ENCODE measurements around the gene SLIT1. TPM values are rescaled to one million over a fixed set of nuclear protein-coding genes. Genes with fewer than 3 reads are reported as not detected.

Gene SLIT1
- total RNA-seq, 1 experiment from 2014 or later: not detected

- no peaks in the 10 kb centered on the region for H3K27me3 ChIP-seq
- no peak overlapping the region for H3K4me3 ChIP-seq
- peak; percentile 30 for DNase-seq
- H3K9me3 ChIP-seq: peaks cover 12% of the 10 kb centered on the region; the same call in 1 of the 2 replicates
- H3K36me3 ChIP-seq: no peaks in the 10 kb centered on the region
Observed at GRCh38 chr10:97028126-97028831, 157.5 kb downstream of the SLIT1 start.

DNA sequence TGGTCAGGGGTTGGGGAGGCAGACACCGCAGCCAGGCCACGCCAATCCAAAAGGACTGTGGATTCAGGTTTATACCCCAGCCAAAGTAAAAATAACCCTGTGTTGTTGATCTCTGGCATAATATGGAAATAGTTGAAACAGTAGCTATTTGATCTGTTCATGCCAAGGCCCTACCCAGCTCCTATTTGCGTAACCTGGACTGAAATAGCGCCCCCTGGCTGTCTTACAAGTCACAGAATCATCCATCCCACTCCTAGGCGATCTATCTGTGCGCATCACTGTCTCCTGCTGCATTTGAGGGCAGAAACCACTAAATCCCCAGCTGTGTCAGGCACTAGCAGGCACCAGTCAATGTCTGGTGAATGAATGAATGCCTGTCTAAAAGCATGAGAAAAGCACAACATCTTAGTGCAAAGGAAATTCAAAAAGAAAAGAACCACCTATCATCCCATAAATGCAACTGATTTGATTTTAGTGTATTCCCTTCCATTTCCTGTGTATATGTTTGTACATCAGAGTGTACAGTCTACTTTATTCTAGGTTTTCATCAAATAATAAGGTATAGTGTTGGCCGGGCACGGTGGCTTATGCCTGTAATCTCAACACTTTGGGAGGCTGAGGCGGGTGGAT, 160.0 kb downstream of the SLIT1 start:
- Histone ChIP-seq H3K9me3 (peaks cover 12% of the 10 kb centered on the region; the same call in 1 of the 2 replicates), H3K27me3 (no peaks in the 10 kb centered on the region), H3K4me3 (no peak overlapping the region), H3K36me3 (no peaks in the 10 kb centered on the region)
- DNase-seq: peak; percentile 59

GRCh38 chr10:97024168-97025073, 161.3 kb downstream of the SLIT1 start:
- peaks cover 12% of the 10 kb centered on the region; the same call in 1 of the 2 replicates for H3K9me3 ChIP-seq
- H3K27me3 ChIP-seq: no peaks in the 10 kb centered on the region
- H3K4me3 ChIP-seq: no peak overlapping the region; the same call in 1 of the 2 replicates
- DNase-seq: peak; percentile 68
- no peaks in the 10 kb centered on the region for H3K36me3 ChIP-seq

DNA sequence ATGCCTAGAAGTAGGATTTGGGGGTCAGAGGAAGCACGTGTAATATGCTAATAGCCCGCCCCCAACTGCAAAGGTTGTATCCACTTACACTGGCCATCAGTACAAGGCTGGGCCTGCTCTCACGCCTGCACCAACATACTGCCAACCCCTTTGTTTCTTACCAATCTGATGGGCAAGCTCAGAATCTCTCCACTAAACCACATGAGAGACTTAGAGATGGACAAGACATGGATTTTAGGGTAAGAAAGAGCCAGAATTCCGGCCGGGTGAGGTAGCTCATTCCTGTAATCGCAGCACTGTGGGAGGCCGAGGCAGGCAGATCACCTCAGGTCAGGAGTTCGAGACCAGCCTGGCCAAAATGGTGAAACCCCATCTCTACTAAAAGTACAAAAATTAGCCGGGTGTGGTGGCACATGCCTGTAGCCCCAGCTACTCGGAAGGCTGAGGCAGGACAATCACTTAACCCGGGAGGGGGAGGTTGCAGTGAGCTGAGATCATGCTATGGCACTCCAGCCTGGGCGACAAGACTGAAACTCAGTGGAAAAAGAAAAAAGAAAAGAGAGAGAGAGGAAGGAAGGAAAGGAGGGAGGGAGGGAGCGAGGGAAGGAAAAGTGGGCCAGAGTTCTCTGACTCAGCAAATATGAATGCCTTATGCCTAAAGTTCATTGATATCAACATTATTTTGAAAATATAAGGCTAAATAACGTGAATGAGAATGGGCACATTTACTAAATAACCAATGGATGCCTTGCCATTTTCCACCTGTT, 162.2 kb downstream of the SLIT1 start:
- DNase-seq: peak; percentile 38
- Histone ChIP-seq H3K4me3 (no peak overlapping the region; the same call in 1 of the 2 replicates), H3K9me3 (peaks cover 12% of the 10 kb centered on the region; the same call in 1 of the 2 replicates), H3K36me3 (no peaks in the 10 kb centered on the region), H3K27me3 (no peaks in the 10 kb centered on the region)

- Histone ChIP-seq H3K36me3 (no peaks in the 10 kb centered on the region), H3K9me3 (peaks cover 4% of the 10 kb centered on the region; the same call in 1 of the 2 replicates), H3K4me3 (no peak overlapping the region), H3K27me3 (no peaks in the 10 kb centered on the region)
- DNase-seq: no peak
Observed at GRCh38 chr10:97022616-97023015, 163.1 kb downstream of the SLIT1 start.

- Histone ChIP-seq H3K4me3 (no peak overlapping the region), H3K36me3 (no peaks in the 10 kb centered on the region), H3K9me3 (no peaks in the 10 kb centered on the region), H3K27me3 (no peaks in the 10 kb centered on the region)
- no peak for DNase-seq
Observed at GRCh38 chr10:97020452-97021400, 165.0 kb downstream of the SLIT1 start.

- H3K9me3 ChIP-seq: no peaks in the 10 kb centered on the region
- no peak for DNase-seq
- no peak overlapping the region for H3K4me3 ChIP-seq
- H3K27me3 ChIP-seq: no peaks in the 10 kb centered on the region
- no peaks in the 10 kb centered on the region for H3K36me3 ChIP-seq
Observed at GRCh38 chr10:97019213-97019844, 166.4 kb downstream of the SLIT1 start.

DNA sequence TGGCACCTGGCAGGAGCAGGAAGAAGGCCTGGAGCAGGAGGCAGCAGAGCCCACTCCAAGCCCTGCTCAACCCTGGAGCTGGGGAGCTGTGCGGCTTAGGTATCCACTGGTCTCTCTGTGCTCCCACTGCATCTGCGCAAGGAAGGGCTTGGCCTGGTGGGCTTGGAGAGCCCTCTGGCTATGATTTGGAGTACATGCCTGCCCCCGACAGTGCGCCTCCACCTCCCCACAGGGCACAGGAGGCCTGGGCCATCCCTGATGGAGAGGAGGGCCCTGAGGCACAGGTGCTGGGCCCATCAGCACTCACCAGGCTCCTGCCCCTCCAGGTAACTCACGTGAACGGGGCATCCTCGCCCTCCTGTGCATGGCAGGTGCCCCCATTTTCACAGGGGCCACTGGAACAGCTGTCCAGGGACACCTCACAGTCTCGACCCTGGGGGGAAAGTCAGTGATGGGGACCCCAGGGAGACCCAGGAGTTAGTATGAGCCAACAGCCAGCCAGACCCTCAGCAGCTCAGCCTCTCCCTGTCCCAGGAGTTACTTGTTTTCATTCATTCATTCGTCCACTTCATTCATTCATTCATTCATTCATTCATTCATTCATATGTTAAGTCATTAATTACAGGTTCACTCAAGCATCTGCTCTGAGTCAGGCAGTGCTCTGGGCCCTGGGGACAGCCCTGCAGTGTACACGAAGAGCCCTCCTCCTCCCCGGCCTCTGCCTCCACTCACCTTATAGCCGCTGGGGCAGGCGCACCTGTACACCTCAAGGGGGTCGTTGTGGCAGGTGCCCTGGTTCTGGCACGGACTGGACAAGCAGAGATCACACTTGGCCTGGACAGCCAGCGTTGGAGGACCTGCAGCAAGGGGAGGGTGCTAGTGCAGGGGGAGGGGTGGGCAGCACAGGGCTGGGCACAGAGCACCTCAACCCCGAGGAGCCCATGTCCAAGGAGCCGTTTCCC, 167.2 kb downstream of the SLIT1 start:
- no peak for DNase-seq
- H3K4me3 ChIP-seq: no peak overlapping the region
- no peaks in the 10 kb centered on the region for H3K27me3 ChIP-seq
- no peaks in the 10 kb centered on the region for H3K36me3 ChIP-seq
- H3K9me3 ChIP-seq: no peaks in the 10 kb centered on the region

DNA sequence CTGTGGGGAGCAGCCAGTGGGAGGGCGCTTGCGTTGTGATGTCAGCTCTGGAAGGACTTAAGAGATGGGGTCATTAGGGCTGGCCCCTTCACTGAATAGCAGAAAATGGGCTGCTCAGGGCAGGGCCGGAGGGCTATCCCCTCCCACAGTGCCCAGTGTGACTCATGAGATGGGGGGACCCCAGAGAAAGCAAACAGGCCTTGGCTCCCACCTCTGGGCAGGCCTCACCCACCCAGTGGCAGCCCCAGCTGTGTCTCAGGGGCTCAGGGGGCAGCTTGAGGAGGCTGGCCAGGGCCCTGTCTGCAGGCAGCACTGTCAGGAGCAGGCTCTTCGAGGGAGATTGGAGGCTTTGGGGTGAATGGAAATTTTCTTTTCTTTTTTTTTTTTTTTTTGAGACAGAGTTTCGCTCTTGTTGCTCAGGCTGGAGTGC, 168.3 kb downstream of the SLIT1 start:
- Histone ChIP-seq H3K4me3 (no peak overlapping the region), H3K36me3 (no peaks in the 10 kb centered on the region), H3K27me3 (no peaks in the 10 kb centered on the region), H3K9me3 (no peaks in the 10 kb centered on the region)
- no peak for DNase-seq

- Histone ChIP-seq H3K27me3 (no peaks in the 10 kb centered on the region), H3K4me3 (no peak overlapping the region), H3K9me3 (no peaks in the 10 kb centered on the region), H3K36me3 (no peaks in the 10 kb centered on the region)
- DNase-seq: no peak
Observed at GRCh38 chr10:97016728-97017473, 168.9 kb downstream of the SLIT1 start.

- Histone ChIP-seq H3K9me3 (no peaks in the 10 kb centered on the region), H3K36me3 (no peaks in the 10 kb centered on the region), H3K4me3 (no peak overlapping the region), H3K27me3 (no peaks in the 10 kb centered on the region)
- no peak for DNase-seq
Observed at GRCh38 chr10:97015240-97015639, 170.5 kb downstream of the SLIT1 start.

DNA sequence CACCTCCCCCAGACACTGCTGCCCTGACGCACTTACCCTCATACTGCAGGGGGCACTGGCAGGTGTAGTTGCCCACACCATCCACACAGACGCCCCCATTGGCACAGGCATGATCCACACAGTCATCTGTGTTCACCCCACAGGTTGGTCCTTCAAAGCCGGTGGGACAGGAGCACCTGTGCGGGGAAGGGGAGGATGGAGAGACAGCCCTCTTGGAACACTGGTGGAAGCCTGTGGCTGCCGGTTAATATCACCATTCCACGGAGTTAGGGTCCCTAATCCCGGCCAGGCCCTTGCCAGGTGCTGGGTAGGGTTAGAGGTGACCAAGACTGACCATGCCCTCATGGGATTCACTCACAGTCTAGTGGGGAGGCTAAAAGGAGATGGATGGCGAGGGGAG, 171.8 kb downstream of the SLIT1 start:
- no peak for DNase-seq
- H3K36me3 ChIP-seq: no peaks in the 10 kb centered on the region
- no peaks in the 10 kb centered on the region for H3K27me3 ChIP-seq
- no peaks in the 10 kb centered on the region for H3K9me3 ChIP-seq
- H3K4me3 ChIP-seq: no peak overlapping the region

GRCh38 chr10:97013568-97013967, 172.2 kb downstream of the SLIT1 start:
- H3K36me3 ChIP-seq: no peaks in the 10 kb centered on the region
- no peak overlapping the region for H3K4me3 ChIP-seq
- H3K27me3 ChIP-seq: no peaks in the 10 kb centered on the region
- no peak for DNase-seq
- no peaks in the 10 kb centered on the region for H3K9me3 ChIP-seq
